CD8-positive, alpha-beta memory T cell (primary cell): ENCODE data around the gene NSDHL. TPM values are rescaled to one million over a fixed set of nuclear protein-coding genes. Genes with fewer than 3 reads are reported as not detected.
"Not testable (repeated sequence)": the region's sequence is repeated elsewhere in the genome, so short reads cannot be mapped to it uniquely, and the experiment has no call there.

Source experiments
- CTCF ChIA-PET: fragments of 350-600 bp; sonication (Branson Sonifier 250); formaldehyde crosslinking; loops from one replicate; lab custom pipeline; 2021; ENCODE audit warnings: antibody characterized with exemption; lab: Charles Lee
- POLR2A ChIA-PET: fragments of 350-600 bp; sonication (Branson Sonifier 250); formaldehyde crosslinking; loops from one replicate; lab custom pipeline; 2021; ENCODE audit warnings: antibody characterized with exemption; lab: Charles Lee
- DNase-seq, 5 donors: peaks; one replicate each; pipeline versions ENCODE4 v3.0.0 to v3.0.0-alpha.2; 2020 to 2022; ENCODE audit warnings: mixed read lengths in 1 of 5
- H3K27ac ChIP-seq: one replicate; pipeline ENCODE4 v1.7.0; 2013; ENCODE audit warnings: low read depth, mild to moderate bottlenecking, low read length, moderate library complexity
- H3K27me3 ChIP-seq: 2 replicates; pipeline ENCODE4 v1.7.0; 2013; ENCODE audit warnings: low read length, mild to moderate bottlenecking; ENCODE audit not compliant: insufficient read depth, poor library complexity, severe bottlenecking
- H3K36me3 ChIP-seq: 2 replicates; pipeline ENCODE4 v1.7.0; 2013; ENCODE audit warnings: mild to moderate bottlenecking, low read length, moderate library complexity; ENCODE audit not compliant: insufficient read depth
- H3K4me1 ChIP-seq: 2 replicates; pipeline ENCODE4 v1.7.0; 2013; ENCODE audit warnings: mild to moderate bottlenecking, low read length, moderate library complexity; ENCODE audit not compliant: insufficient read depth
- H3K4me3 ChIP-seq: 2 replicates; pipeline ENCODE4 v1.7.0; 2013; ENCODE audit warnings: mild to moderate bottlenecking, low read length
- H3K9me3 ChIP-seq: 2 replicates; pipeline ENCODE4 v1.7.0; 2013; ENCODE audit warnings: mild to moderate bottlenecking, low read length
- H3K27ac Mint-ChIP-seq, 8 donors: one replicate each; pipeline ENCODE4 v1.8.0; 2020 to 2021; ENCODE audit warnings: mixed read lengths in 8 of 8, mild to moderate bottlenecking in 6 of 8, inconsistent platforms in 3 of 8, moderate library complexity in 3 of 8
- H3K27me3 Mint-ChIP-seq, 2 donors: one replicate each; pipeline ENCODE4 v1.8.0; 2020 to 2021; ENCODE audit warnings: mixed read lengths in 2 of 2, mild to moderate bottlenecking in 1 of 2, moderate library complexity in 1 of 2
- H3K36me3 Mint-ChIP-seq, 3 donors: one replicate each; pipeline ENCODE4 v1.8.0; 2020 to 2021; ENCODE audit warnings: mixed read lengths in 3 of 3, inconsistent platforms in 1 of 3, mild to moderate bottlenecking in 1 of 3
- H3K4me1 Mint-ChIP-seq, 3 donors: one replicate each; pipeline ENCODE4 v1.8.0; 2020 to 2021; ENCODE audit warnings: mixed read lengths in 3 of 3, inconsistent platforms in 1 of 3, mild to moderate bottlenecking in 1 of 3
- H3K4me3 Mint-ChIP-seq, 7 donors: one replicate each; pipeline ENCODE4 v1.8.0; 2020 to 2021; ENCODE audit warnings: mixed read lengths in 7 of 7, mild to moderate bottlenecking in 6 of 7, moderate library complexity in 4 of 7, inconsistent platforms in 2 of 7
- H3K9me3 Mint-ChIP-seq, 5 donors: one replicate each; pipeline ENCODE4 v1.8.0; 2020 to 2022; ENCODE audit warnings: mixed read lengths in 5 of 5, mild to moderate bottlenecking in 3 of 5, moderate library complexity in 2 of 5, inconsistent platforms in 1 of 5
- polyA plus RNA-seq: library from polyadenylated mRNA; unstranded; fragments of 300-500 nt; fragmentation: Illumina TruSeq; gene quantifications from one replicate; pipeline ENCODE4 v1.2.3, GENCODE V29; 2021
- total RNA-seq, 2 experiments: library from RNA; stranded (reverse); gene quantifications; one replicate each; pipeline ENCODE4 v1.2.3, GENCODE V29; 2021

The NSDHL gene
- total and polyA plus RNA-seq, 3 experiments from 2014 or later, result 15.0 to 21.8 (median 20.3) TPM

DNA sequence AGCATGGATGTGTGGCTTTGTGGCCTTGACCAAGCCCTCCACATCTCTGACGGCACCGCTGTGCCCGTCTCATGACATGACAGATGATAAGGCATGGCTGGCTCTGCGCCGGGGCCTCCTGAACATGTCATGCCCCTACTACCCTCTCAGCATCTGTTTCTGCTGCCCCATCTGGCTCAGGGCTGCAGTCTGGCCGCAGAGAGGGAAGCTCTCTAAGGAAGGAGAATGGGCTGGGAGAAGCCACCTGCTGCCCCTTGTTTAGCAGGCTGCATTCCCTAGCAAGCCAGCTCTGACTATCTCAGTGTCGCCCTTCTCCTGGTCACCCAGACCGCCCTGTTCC is 74.2 kb downstream of the NSDHL start:
- no peak overlapping the region for H3K4me3 Mint-ChIP-seq
- H3K36me3 Mint-ChIP-seq, result no peaks in the 10 kb centered on the region
- no peak for DNase-seq
- H3K27ac Mint-ChIP-seq, result no peak overlapping the region
- ChIA-PET POLR2A (no interaction called here), CTCF (no interaction called here)
- peaks cover 7 to 14% of the 10 kb centered on the region in 2 donors for H3K27me3 Mint-ChIP-seq
- H3K4me1 ChIP-seq, result no peaks in the 10 kb centered on the region
- no peaks in the 10 kb centered on the region for H3K9me3 Mint-ChIP-seq
- H3K4me3 ChIP-seq, result no peak overlapping the region
- H3K27me3 ChIP-seq, result no peaks in the 10 kb centered on the region
- no peaks in the 10 kb centered on the region for H3K4me1 Mint-ChIP-seq
- H3K27ac ChIP-seq, result no peak overlapping the region
- H3K9me3 ChIP-seq, result no peaks in the 10 kb centered on the region
- no peaks in the 10 kb centered on the region for H3K36me3 ChIP-seq

DNA sequence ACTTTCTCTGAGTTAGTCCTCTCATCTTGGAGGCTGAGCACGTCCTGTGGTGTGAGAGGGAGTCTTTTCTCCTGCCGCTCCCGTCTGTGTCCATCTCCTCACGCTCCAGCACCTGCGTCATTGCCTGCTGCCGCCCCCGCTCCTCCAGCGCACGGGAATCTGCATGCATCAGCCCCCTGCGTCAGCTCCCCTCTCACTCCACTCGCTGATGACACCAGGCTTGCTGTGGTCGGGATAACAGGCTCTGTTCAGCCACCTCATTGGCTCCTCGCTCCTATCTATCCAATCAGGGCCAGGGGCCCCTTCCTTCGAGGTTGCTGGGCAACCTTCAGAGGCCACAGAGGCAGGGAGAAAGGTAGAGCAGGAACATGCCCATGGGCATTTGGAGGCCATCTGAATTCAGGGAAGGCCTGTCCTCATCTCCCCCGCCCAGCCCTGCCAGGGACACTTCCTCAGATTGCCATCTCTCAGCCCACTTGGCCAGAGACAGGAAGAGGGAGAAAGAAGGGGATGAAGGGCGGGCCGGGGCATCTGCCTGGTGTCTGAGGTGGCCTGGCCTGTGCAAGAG is 76.3 kb downstream of the NSDHL start:
- Histone ChIP-seq H3K4me3 (no peak overlapping the region), H3K4me1 (no peaks in the 10 kb centered on the region), H3K9me3 (no peaks in the 10 kb centered on the region), H3K27ac (no peak overlapping the region), H3K36me3 (no peaks in the 10 kb centered on the region), H3K27me3 (no peaks in the 10 kb centered on the region)
- no peaks in the 10 kb centered on the region for H3K4me1 Mint-ChIP-seq
- ChIA-PET POLR2A (no interaction called here), CTCF (interaction anchor here (1.0 kb wide), 1 partner anchor 24 kb away, joined by 3 read pairs; no protein-coding TSS in a partner anchor)
- peaks cover 3 to 16% of the 10 kb centered on the region in 2 donors for H3K27me3 Mint-ChIP-seq
- H3K4me3 Mint-ChIP-seq, result peak overlapping the region in 1 of 7 donors; percentile 72
- H3K36me3 Mint-ChIP-seq, result no peaks in the 10 kb centered on the region
- DNase-seq, result no peak
- H3K9me3 Mint-ChIP-seq, result no peaks in the 10 kb centered on the region
- peak overlapping the region in 1 of 8 donors; percentile 93 for H3K27ac Mint-ChIP-seq

DNA sequence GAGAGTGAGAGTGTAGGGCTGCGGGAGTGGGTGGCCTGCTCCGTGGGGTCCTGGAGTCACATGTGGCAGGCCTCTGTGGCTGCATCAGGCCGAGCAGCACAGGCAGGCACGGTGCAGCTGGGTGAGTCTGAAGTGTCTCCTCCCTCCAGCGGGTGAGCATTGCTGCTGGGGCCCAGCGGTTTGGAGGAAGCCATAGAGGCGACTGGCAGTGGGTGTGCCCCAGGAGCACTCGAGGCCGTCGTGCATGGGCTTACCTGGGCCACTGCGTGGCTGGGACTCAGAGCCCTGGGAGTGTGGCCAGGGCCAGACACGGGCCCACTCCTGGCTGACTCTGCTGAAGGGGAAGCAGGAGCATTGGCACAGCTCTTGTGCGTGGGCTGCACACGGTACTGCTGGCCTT is 77.6 kb downstream of the NSDHL start:
- H3K36me3 Mint-ChIP-seq, result no peaks in the 10 kb centered on the region
- peaks cover 0 to 12% of the 10 kb centered on the region in 2 donors for H3K27me3 Mint-ChIP-seq
- H3K36me3 ChIP-seq, result no peaks in the 10 kb centered on the region
- no peaks in the 10 kb centered on the region for H3K9me3 Mint-ChIP-seq
- peak overlapping the region in 1 of 8 donors; percentile 84 for H3K27ac Mint-ChIP-seq
- no peaks in the 10 kb centered on the region for H3K9me3 ChIP-seq
- no peak for DNase-seq
- ChIA-PET POLR2A (no interaction called here), CTCF (no interaction called here)
- no peaks in the 10 kb centered on the region for H3K4me1 ChIP-seq
- no peaks in the 10 kb centered on the region for H3K27me3 ChIP-seq
- H3K4me1 Mint-ChIP-seq, result no peaks in the 10 kb centered on the region
- H3K4me3 ChIP-seq, result no peak overlapping the region
- no peak overlapping the region for H3K4me3 Mint-ChIP-seq
- H3K27ac ChIP-seq, result no peak overlapping the region

DNA sequence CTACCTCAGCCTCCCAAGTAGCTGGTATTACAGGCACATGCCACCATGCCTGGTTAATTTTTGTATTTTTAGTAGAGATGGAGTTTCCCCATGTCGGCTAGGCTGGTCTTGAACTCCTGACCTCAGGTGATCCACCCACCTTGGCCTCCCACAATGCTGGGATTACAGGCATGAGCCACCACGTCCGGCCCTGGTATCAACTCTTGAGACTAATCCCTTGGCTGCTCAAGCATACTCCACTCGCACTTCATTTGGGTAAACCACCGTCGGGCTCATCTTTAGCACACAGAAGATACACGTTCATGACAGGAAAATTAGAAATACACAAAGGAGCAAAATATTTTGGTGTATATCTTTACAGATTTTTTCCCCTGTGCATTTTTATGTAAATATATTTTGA is 79.2 kb downstream of the NSDHL start:
- H3K36me3 Mint-ChIP-seq, H3K4me3 ChIP-seq, H3K4me1 ChIP-seq: not testable (repeated sequence)

DNA sequence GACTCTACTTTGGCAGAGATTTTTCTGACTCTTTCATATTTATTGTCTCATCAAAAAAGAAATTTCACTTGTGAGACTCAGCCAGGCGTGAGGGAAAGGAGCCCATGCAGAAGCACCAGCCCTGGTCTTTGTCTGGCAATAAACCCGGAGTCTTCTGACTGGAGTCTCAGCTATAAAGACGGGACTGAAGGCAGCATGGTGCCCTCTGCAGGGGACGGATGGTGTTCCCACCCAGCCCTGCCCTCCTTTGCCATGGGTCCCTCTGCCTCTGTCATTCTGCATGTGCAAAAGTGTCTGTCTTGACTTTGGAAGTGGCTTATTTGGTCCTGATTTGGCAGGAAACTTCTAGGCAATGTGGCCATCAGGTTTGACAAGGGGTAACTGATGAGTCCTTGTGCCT is 81.2 kb downstream of the NSDHL start:
- peaks cover 0 to 12% of the 10 kb centered on the region in 2 donors for H3K27me3 Mint-ChIP-seq
- Histone ChIP-seq H3K36me3 (no peaks in the 10 kb centered on the region), H3K27ac (no peak overlapping the region), H3K27me3 (no peaks in the 10 kb centered on the region), H3K4me3 (no peak overlapping the region), H3K9me3 (no peaks in the 10 kb centered on the region), H3K4me1 (no peaks in the 10 kb centered on the region)
- no peaks in the 10 kb centered on the region for H3K36me3 Mint-ChIP-seq
- DNase-seq, result no peak
- H3K27ac Mint-ChIP-seq, result no peak overlapping the region
- no peaks in the 10 kb centered on the region for H3K9me3 Mint-ChIP-seq
- CTCF ChIA-PET, result no interaction called here
- no peaks in the 10 kb centered on the region for H3K4me1 Mint-ChIP-seq
- no peak overlapping the region for H3K4me3 Mint-ChIP-seq
- POLR2A ChIA-PET, result no interaction called here

More for the DNA sequence above, 79.2 kb downstream of the NSDHL start:
- H3K9me3 Mint-ChIP-seq, H3K27me3 Mint-ChIP-seq, H3K27me3 ChIP-seq, H3K27ac ChIP-seq, POLR2A ChIA-PET, CTCF ChIA-PET, DNase-seq, H3K9me3 ChIP-seq, H3K27ac Mint-ChIP-seq, H3K4me3 Mint-ChIP-seq, H3K4me1 Mint-ChIP-seq, H3K36me3 ChIP-seq: not testable (repeated sequence)

DNA sequence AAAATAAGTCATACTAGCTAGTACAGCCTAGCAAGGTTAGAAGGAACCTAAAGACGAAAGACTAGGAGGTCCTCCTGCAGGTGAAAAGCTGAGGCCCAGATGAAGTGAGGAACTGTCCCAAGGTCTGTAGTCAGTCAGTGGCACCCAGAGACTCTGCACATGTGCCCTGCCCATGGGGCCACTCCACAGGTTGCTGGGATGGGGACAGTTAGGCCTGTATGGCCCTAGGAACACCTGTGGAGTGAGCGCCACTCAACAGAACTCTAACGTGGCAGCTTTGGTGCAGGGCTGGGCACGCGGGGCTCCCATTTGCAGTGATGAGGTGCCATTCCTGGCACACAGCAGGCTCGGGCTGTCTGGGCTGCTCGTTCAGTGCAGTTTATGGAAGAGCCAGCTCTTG is 81.8 kb downstream of the NSDHL start:
- ChIA-PET POLR2A (no interaction called here), CTCF (interaction anchor here (0.9 kb wide), 1 partner anchor 26 kb away, joined by 3 read pairs; no protein-coding TSS in a partner anchor)
- H3K4me1 ChIP-seq, result no peaks in the 10 kb centered on the region
- H3K36me3 ChIP-seq, result no peaks in the 10 kb centered on the region
- H3K4me1 Mint-ChIP-seq, result no peaks in the 10 kb centered on the region
- H3K27ac ChIP-seq, result no peak overlapping the region
- no peaks in the 10 kb centered on the region for H3K9me3 Mint-ChIP-seq
- H3K27me3 Mint-ChIP-seq, result peaks cover 0 to 12% of the 10 kb centered on the region in 2 donors
- DNase-seq, result no peak
- no peaks in the 10 kb centered on the region for H3K27me3 ChIP-seq
- H3K27ac Mint-ChIP-seq, result no peak overlapping the region
- H3K9me3 ChIP-seq, result no peaks in the 10 kb centered on the region
- no peak overlapping the region for H3K4me3 Mint-ChIP-seq
- H3K4me3 ChIP-seq, result no peak overlapping the region
- H3K36me3 Mint-ChIP-seq, result no peaks in the 10 kb centered on the region

DNA sequence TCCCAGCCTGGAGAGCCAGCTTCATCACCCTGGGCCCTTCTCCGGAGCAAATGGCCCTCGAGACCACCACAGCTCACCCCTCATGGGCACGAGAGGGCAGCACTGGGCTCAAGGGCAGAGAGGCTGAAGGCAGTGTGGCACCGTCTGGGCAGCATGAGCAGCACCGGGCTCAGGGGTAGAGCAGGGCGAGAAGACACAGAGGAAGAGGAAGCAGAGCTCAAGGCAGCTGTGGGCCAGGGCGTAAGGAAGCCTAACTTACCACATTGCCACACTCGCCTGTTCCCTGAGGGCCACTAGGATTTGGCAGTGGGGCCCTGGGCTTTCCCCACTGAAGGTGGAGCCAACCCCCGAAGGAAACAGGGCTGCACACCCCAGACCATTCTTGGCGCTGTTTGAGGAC is 82.5 kb downstream of the NSDHL start:
- no peaks in the 10 kb centered on the region for H3K4me1 ChIP-seq
- ChIA-PET POLR2A (no interaction called here), CTCF (interaction anchor here (0.9 kb wide), 1 partner anchor 27 kb away, joined by 3 read pairs; no protein-coding TSS in a partner anchor)
- H3K36me3 Mint-ChIP-seq, result no peaks in the 10 kb centered on the region
- no peaks in the 10 kb centered on the region for H3K9me3 Mint-ChIP-seq
- peaks cover 0 to 9% of the 10 kb centered on the region in 2 donors for H3K27me3 Mint-ChIP-seq
- no peak overlapping the region for H3K4me3 ChIP-seq
- H3K9me3 ChIP-seq, result no peaks in the 10 kb centered on the region
- no peaks in the 10 kb centered on the region for H3K36me3 ChIP-seq
- DNase-seq, result no peak
- H3K27me3 ChIP-seq, result no peaks in the 10 kb centered on the region
- no peaks in the 10 kb centered on the region for H3K4me1 Mint-ChIP-seq
- H3K27ac ChIP-seq, result no peak overlapping the region
- H3K27ac Mint-ChIP-seq, result no peak overlapping the region
- no peak overlapping the region for H3K4me3 Mint-ChIP-seq

DNA sequence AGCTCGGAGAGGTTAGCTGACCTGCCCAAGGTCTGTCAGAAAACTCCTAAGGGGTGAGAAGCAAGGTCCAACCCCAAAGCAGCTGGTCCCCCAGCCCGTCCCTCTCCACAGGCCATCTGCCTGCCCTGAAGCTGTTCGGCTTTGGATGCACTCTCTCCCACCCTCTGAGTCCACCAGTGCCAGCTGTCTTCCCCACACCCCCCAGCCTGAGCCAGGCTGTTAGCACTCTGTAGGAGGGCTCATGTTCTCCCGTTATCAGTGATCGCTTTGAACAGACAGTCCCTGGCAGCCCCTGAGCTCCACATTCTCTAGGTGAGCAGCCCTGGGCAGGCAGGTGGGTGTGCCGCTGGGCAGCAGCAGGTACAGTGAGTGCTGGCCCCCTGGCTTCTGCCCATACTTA is 83.0 kb downstream of the NSDHL start:
- no peaks in the 10 kb centered on the region for H3K27me3 ChIP-seq
- Mint-ChIP-seq H3K4me1 (no peaks in the 10 kb centered on the region), H3K27ac (no peak overlapping the region), H3K27me3 (peaks cover 0 to 9% of the 10 kb centered on the region in 2 donors), H3K4me3 (no peak overlapping the region), H3K36me3 (no peaks in the 10 kb centered on the region), H3K9me3 (no peaks in the 10 kb centered on the region)
- no peaks in the 10 kb centered on the region for H3K36me3 ChIP-seq
- H3K9me3 ChIP-seq, result no peaks in the 10 kb centered on the region
- no peaks in the 10 kb centered on the region for H3K4me1 ChIP-seq
- no peak overlapping the region for H3K27ac ChIP-seq
- H3K4me3 ChIP-seq, result no peak overlapping the region
- ChIA-PET CTCF (no interaction called here), POLR2A (no interaction called here)
- DNase-seq, result no peak
